H1 (cell line): ENCODE results near the gene NEUROG1. TPM values are rescaled to one million over a fixed set of nuclear protein-coding genes. Genes with fewer than 3 reads are reported as not detected.

ENCODE experiments used
- CTCF ChIA-PET: fragments of 300-600 bp; sonication (Branson Sonifier 250); formaldehyde crosslinking; loops from one replicate; lab custom pipeline; 2021; ENCODE audit not compliant: partially characterized antibody; lab: Charles Lee
- POLR2A ChIA-PET: fragments of 300-600 bp; sonication (Branson Sonifier 250); formaldehyde crosslinking; loops from one replicate; lab custom pipeline; 2021; ENCODE audit warnings: inconsistent platforms; ENCODE audit not compliant: partially characterized antibody; lab: Charles Lee
- DNase-seq, 2 experiments: peaks; one replicate each; pipeline versions ENCODE4 v3.0.0 to v3.0.0-alpha.2; 2010 to 2022; ENCODE audit warnings: low spot score in 2 of 2, low read depth in 1 of 2, mixed read lengths in 1 of 2
- FAIRE-seq: peaks from 2 replicates; lab custom pipeline; 2011; peaks lifted over from hg19 to GRCh38; lab: Jason Lieb, UNC
- H2AFZ ChIP-seq: 2 replicates; pipeline ENCODE4 v1.8.1; 2012; ENCODE audit warnings: low read length, inconsistent platforms
- H2AK5ac ChIP-seq: 2 replicates; pipeline ENCODE4 v1.6.1; 2013; ENCODE audit warnings: low read depth, low read length
- H2BK120ac ChIP-seq: replicated peaks from 2 replicates; pipeline ENCODE3; 2013; ENCODE audit warnings: low read depth, low read length, inconsistent platforms
- H2BK12ac ChIP-seq: 2 replicates; pipeline ENCODE4 v1.6.1; 2013; ENCODE audit warnings: low read depth, low read length
- H2BK15ac ChIP-seq: 2 replicates; pipeline ENCODE4 v1.6.1; 2013; ENCODE audit warnings: low read length
- H2BK20ac ChIP-seq: 2 replicates; pipeline ENCODE4 v1.6.1; 2013; ENCODE audit warnings: low read length
- H2BK5ac ChIP-seq: 2 replicates; pipeline ENCODE4 v1.6.1; 2013; ENCODE audit warnings: low read depth, low read length
- H3K14ac ChIP-seq: 2 replicates; pipeline ENCODE4 v1.6.1; 2013; ENCODE audit warnings: inconsistent platforms; ENCODE audit not compliant: insufficient read length
- H3K18ac ChIP-seq: 2 replicates; pipeline ENCODE4 v1.6.1; 2013; ENCODE audit warnings: low read length; ENCODE audit errors: extremely low read depth
- H3K23ac ChIP-seq: 2 replicates; pipeline ENCODE4 v1.6.1; 2013; ENCODE audit warnings: inconsistent platforms; ENCODE audit not compliant: insufficient read length
- H3K23me2 ChIP-seq: 2 replicates; pipeline ENCODE4 v1.6.1; 2013; ENCODE audit warnings: low read depth, low read length
- H3K27ac ChIP-seq: 2 replicates; pipeline ENCODE4 v1.6.1; 2011; ENCODE audit warnings: low read depth, low read length, inconsistent platforms
- H3K27me3 ChIP-seq, 4 experiments: replicated peaks in 1 of 4; 1 replicate in 1 of 4; 2 replicates in 3 of 4; pipeline versions ENCODE4 v1.6.1 to v1.8.1; 2011 to 2013; ENCODE audit warnings: low read length in 3 of 4, mild to moderate bottlenecking in 3 of 4, inconsistent platforms in 2 of 4, mixed read lengths in 2 of 4, moderate library complexity in 1 of 4; ENCODE audit not compliant: control insufficient read depth in 3 of 4, insufficient read depth in 3 of 4; ENCODE audit errors: extremely low read depth in 1 of 4
- H3K36me3 ChIP-seq, 4 experiments: 2 replicates each; pipeline versions ENCODE4 v1.6.1 to v1.8.1; 2011 to 2013; ENCODE audit warnings: mild to moderate bottlenecking in 4 of 4, low read length in 3 of 4, moderate library complexity in 2 of 4, control low read depth in 1 of 4, inconsistent platforms in 1 of 4; ENCODE audit not compliant: insufficient read depth in 4 of 4, control insufficient read depth in 2 of 4
- H3K4ac ChIP-seq: replicated peaks from 2 replicates; pipeline ENCODE3; 2013; ENCODE audit warnings: low read length, low read depth, mixed read lengths, inconsistent platforms; ENCODE audit not compliant: insufficient read length
- H3K4me1 ChIP-seq, 4 experiments: replicated peaks in 1 of 4; 1 replicate in 1 of 4; 2 replicates in 3 of 4; pipeline versions ENCODE4 v1.6.1 to v1.8.1; 2011 to 2013; ENCODE audit warnings: low read length in 3 of 4, inconsistent platforms in 2 of 4, mixed read lengths in 1 of 4; ENCODE audit not compliant: insufficient read depth in 4 of 4, control insufficient read depth in 3 of 4
- H3K4me2 ChIP-seq, 2 experiments: 2 replicates each; pipeline versions ENCODE4 v1.6.1 to v1.8.1; 2011 to 2013; ENCODE audit warnings: low read depth in 2 of 2, low read length in 2 of 2, control low read depth in 1 of 2, inconsistent platforms in 1 of 2, mild to moderate bottlenecking in 1 of 2; ENCODE audit not compliant: insufficient read depth in 1 of 2
- H3K4me3 ChIP-seq, 4 experiments: fragments of 200-600, 300-600 bp in 1 of 4; sonication (generic), shearing (Covaris generic), sonication (Bioruptor Twin) in 1 of 4; 2 replicates each; pipeline versions ENCODE4 v1.5.1 to v1.8.1; 2011 to 2016; ENCODE audit warnings: low read length in 4 of 4, low read depth in 3 of 4, control low read depth in 2 of 4, inconsistent platforms in 2 of 4, mild to moderate bottlenecking in 2 of 4, mixed read lengths in 1 of 4, moderate library complexity in 1 of 4; ENCODE audit not compliant: insufficient read depth in 2 of 4; ENCODE audit errors: extremely low read depth in 1 of 4
- H3K56ac ChIP-seq: replicated peaks from 2 replicates; pipeline ENCODE3; 2013; ENCODE audit warnings: low read depth, mild to moderate bottlenecking, mixed read lengths, low read length, inconsistent platforms; ENCODE audit not compliant: insufficient read length
- H3K79me1 ChIP-seq: 2 replicates; pipeline ENCODE4 v1.6.1; 2013; ENCODE audit warnings: low read depth, low read length, control low read depth
- H3K79me2 ChIP-seq, 2 experiments: 2 replicates each; pipeline versions ENCODE4 v1.6.1 to v1.8.1; 2012 to 2013; ENCODE audit warnings: low read length in 2 of 2, mild to moderate bottlenecking in 2 of 2, inconsistent platforms in 1 of 2; ENCODE audit not compliant: insufficient read depth in 2 of 2, control insufficient read depth in 1 of 2
- H3K9ac ChIP-seq, 4 experiments: replicated peaks in 1 of 4; 1 replicate in 1 of 4; 2 replicates in 3 of 4; pipeline versions ENCODE4 v1.6.1 to v1.8.1; 2011 to 2013; ENCODE audit warnings: low read depth in 3 of 4, low read length in 3 of 4, control low read depth in 2 of 4, mild to moderate bottlenecking in 2 of 4, moderate library complexity in 2 of 4, inconsistent platforms in 1 of 4; ENCODE audit errors: extremely low read depth in 1 of 4
- H3K9me3 ChIP-seq, 2 experiments: 2 replicates each; pipeline versions ENCODE4 v1.6.1 to v1.8.1; 2012 to 2013; ENCODE audit warnings: mild to moderate bottlenecking in 2 of 2, moderate library complexity in 2 of 2, control low read depth in 1 of 2, inconsistent platforms in 1 of 2, low read depth in 1 of 2, low read length in 1 of 2, mixed read lengths in 1 of 2; ENCODE audit not compliant: insufficient read depth in 2 of 2
- H4K20me1 ChIP-seq, 2 experiments: replicated peaks in 1 of 2; 2 replicates each; pipeline versions ENCODE3 to v1.8.1; 2011 to 2013; ENCODE audit warnings: inconsistent platforms in 2 of 2, low read length in 2 of 2, mild to moderate bottlenecking in 1 of 2; ENCODE audit not compliant: insufficient read depth in 2 of 2, control insufficient read depth in 1 of 2
- H4K5ac ChIP-seq: 2 replicates; pipeline ENCODE4 v1.6.1; 2013; ENCODE audit warnings: low read length, low read depth, mixed read lengths, inconsistent platforms; ENCODE audit not compliant: insufficient read length
- H4K8ac ChIP-seq: 2 replicates; pipeline ENCODE4 v1.8.0; 2013; ENCODE audit warnings: mild to moderate bottlenecking, moderate library complexity, low read length, inconsistent platforms; ENCODE audit not compliant: insufficient read depth; ENCODE audit errors: extremely low read depth
- H4K91ac ChIP-seq: replicated peaks from 2 replicates; pipeline ENCODE3; 2013; ENCODE audit warnings: low read length, mixed read lengths, inconsistent platforms; ENCODE audit not compliant: insufficient read length
- WGBS, 2 experiments: shearing (Covaris generic) in 1 of 2; methylation state at CpG; one replicate each; pipeline versions ENCODE4 v1.1.6 to v1.1.7; 2013 to 2015; ENCODE audit warnings: low lambda C conversion rate in 2 of 2, mixed read lengths in 2 of 2, inconsistent platforms in 1 of 2, low coverage in 1 of 2, missing lambda C conversion rate in 1 of 2; ENCODE audit not compliant: insufficient replicate concordance in 2 of 2, insufficient coverage in 1 of 2, insufficient read length in 1 of 2; ENCODE audit errors: extremely low coverage in 1 of 2, missing lambda C conversion rate in 1 of 2; 5-methylcytosine and 5-hydroxymethylcytosine counted together
- polyA plus RNA-seq, 7 experiments: library from polyadenylated mRNA; depleted of rRNA in 3 of 7; stranded (reverse) in 5 of 7; unstranded in 2 of 7; fragments of >200 nt in 5 of 7; fragments of 200-250 nt in 2 of 7; gene quantifications; 1 replicate in 5 of 7; 2 replicates in 1 of 7; 4 replicates in 1 of 7; pipeline versions ENCODE4 v1.2.1 to v1.2.3, GENCODE V29; 2011 to 2013; ENCODE audit warnings: missing spikeins in 2 of 7, mixed read lengths in 2 of 7
- total RNA-seq: library from RNA; stranded (reverse); fragmentation: NEBNext Ultra II Directional; extraction: Animal tissue kit (Norgen Biotek cat#: 25700); gene quantifications from 2 replicates; pipeline ENCODE4 v1.2.1, GENCODE V29; 2021

NEUROG1 gene
- total and polyA plus RNA-seq, 2 of the 8 experiments (the other 6 are each of a cell fraction or from before 2014, with no cell fraction given): not detected

- H4K8ac ChIP-seq: no peak overlapping the region
- CTCF ChIA-PET: no interaction called here
- no peak for FAIRE-seq
These were observed 21.6 kb downstream of the NEUROG1 start for GRCh38 chr5:135514116-135514515.

More at GRCh38 chr5:135514116-135514515, 21.6 kb downstream of the NEUROG1 start:
- H2BK12ac ChIP-seq: no peak overlapping the region
- no peak overlapping the region for H3K23ac ChIP-seq
- no peak overlapping the region for H2BK20ac ChIP-seq
- no peaks in the 10 kb centered on the region for H3K79me1 ChIP-seq
- no peak overlapping the region for H3K18ac ChIP-seq
- H3K27me3 ChIP-seq: peaks cover 4 to 19% (median 18%) of the 10 kb centered on the region in 4 experiments
- no peak overlapping the region for H3K56ac ChIP-seq
- no peak overlapping the region for H3K4me3 ChIP-seq
- no peaks in the 10 kb centered on the region for H3K36me3 ChIP-seq
- no peaks in the 10 kb centered on the region for H3K4me1 ChIP-seq
- no peak overlapping the region for H4K5ac ChIP-seq
- no peaks in the 10 kb centered on the region for H3K23me2 ChIP-seq
- H3K4me2 ChIP-seq: no peak overlapping the region
- H4K91ac ChIP-seq: no peak overlapping the region
- DNase-seq: no peak
- 91% methylated on average over 3 of the region's 3 CpGs; no CpG with 5 or more reads in 1 of the 2 experiments for WGBS, 2 experiments
- H2BK5ac ChIP-seq: no peak overlapping the region
- H2AFZ ChIP-seq: no peak overlapping the region
- no peak overlapping the region for H2BK120ac ChIP-seq
- no peak overlapping the region for H2BK15ac ChIP-seq
- H2AK5ac ChIP-seq: no peak overlapping the region
- H3K4ac ChIP-seq: no peak overlapping the region
- H3K27ac ChIP-seq: no peak overlapping the region
- POLR2A ChIA-PET: no interaction called here
- no peaks in the 10 kb centered on the region for H3K79me2 ChIP-seq
- H3K9me3 ChIP-seq: no peaks in the 10 kb centered on the region; a peak in 1 of 4 replicates
- peaks cover 0 to under 1% of the 10 kb centered on the region in 2 experiments for H4K20me1 ChIP-seq
- no peak overlapping the region for H3K14ac ChIP-seq
- H3K9ac ChIP-seq: no peak overlapping the region
